HepG2 (cell line): ENCODE data around the gene CHADL. TPM values are rescaled to one million over a fixed set of nuclear protein-coding genes. Genes with fewer than 3 reads are reported as not detected.
A peak's percentile ranks its signal among the peaks of the same experiment; 100 is the strongest.

ENCODE experiments used
- EEA1 ChIP-seq: sonication (generic); formaldehyde crosslinking; IDR thresholded peaks from 2 replicates; pipeline ENCODE4 v1.5.1; 2020; ENCODE audit warnings: mild to moderate bottlenecking, missing genetic modification reagents, borderline replicate concordance
- ELF4 ChIP-seq: sonication (generic); formaldehyde crosslinking; IDR thresholded peaks from 2 replicates; pipeline ENCODE4 v1.5.0; 2020; ENCODE audit warnings: missing genetic modification reagents, mild to moderate bottlenecking, moderate library complexity, borderline replicate concordance
- MTERF4 ChIP-seq: sonication (generic); formaldehyde crosslinking; IDR thresholded peaks from 2 replicates; pipeline ENCODE4 v1.8.0; 2023; ENCODE audit warnings: mild to moderate bottlenecking, missing genetic modification reagents
- MYC ChIP-seq: sonication (generic); formaldehyde crosslinking; IDR thresholded peaks from 2 replicates; pipeline ENCODE4 v1.9.0; 2021; ENCODE audit warnings: missing genetic modification reagents, borderline replicate concordance
- NCOA2 ChIP-seq: sonication (generic); formaldehyde crosslinking; IDR thresholded peaks from 2 replicates; pipeline ENCODE4 v1.8.0; 2022; ENCODE audit warnings: inconsistent platforms
- NFYC ChIP-seq: IDR thresholded peaks from 2 replicates; pipeline ENCODE4 v1.6.1; 2016; ENCODE audit warnings: missing genetic modification reagents, missing compliant biosample characterization
- NRL ChIP-seq: sonication (generic); formaldehyde crosslinking; IDR thresholded peaks from 2 replicates; pipeline ENCODE4 v1.5.0; 2020; ENCODE audit warnings: missing genetic modification reagents, mild to moderate bottlenecking, moderate library complexity, borderline replicate concordance
- PAXIP1 ChIP-seq: sonication (generic); formaldehyde crosslinking; conservative IDR thresholded peaks from 2 replicates; pipeline ENCODE4 v1.4.0; 2020; ENCODE audit warnings: mild to moderate bottlenecking, missing genetic modification reagents, moderate library complexity
- PHB2 ChIP-seq: fragments of 450-650 bp; IDR thresholded peaks from 2 replicates; pipeline ENCODE4 v1.6.1; 2018; ENCODE audit not compliant: partially characterized antibody
- PHF5A ChIP-seq: IDR thresholded peaks from one replicate; pipeline ENCODE4 v1.6.1; 2018; ENCODE audit warnings: low read depth, missing genetic modification reagents; ENCODE audit not compliant: unreplicated experiment
- RFX3 ChIP-seq: IDR thresholded peaks from 2 replicates; pipeline ENCODE4 v1.6.1; 2016; ENCODE audit warnings: missing biosample characterization, missing genetic modification reagents
- SUZ12 ChIP-seq: fragments of 150-350 bp; IDR thresholded peaks from 2 replicates; pipeline ENCODE4 v1.6.1; 2014; ENCODE audit warnings: low read depth, low read length
- YEATS2 ChIP-seq: sonication (generic); formaldehyde crosslinking; IDR thresholded peaks from 2 replicates; pipeline ENCODE4 v1.4.0; 2020; ENCODE audit warnings: missing genetic modification reagents, borderline replicate concordance
- ZBTB3 ChIP-seq: sonication (generic); formaldehyde crosslinking; IDR thresholded peaks from 2 replicates; pipeline ENCODE4 v1.4.0; 2020; ENCODE audit warnings: low read depth, mild to moderate bottlenecking, moderate library complexity, missing genetic modification reagents, borderline replicate concordance
- ZNF17 ChIP-seq: sonication (generic); formaldehyde crosslinking; IDR thresholded peaks from 2 replicates; pipeline ENCODE4 v1.5.0; 2020; ENCODE audit warnings: mild to moderate bottlenecking, missing genetic modification reagents
- ZNF350 ChIP-seq: sonication (generic); formaldehyde crosslinking; IDR thresholded peaks from 2 replicates; pipeline ENCODE4 v1.4.0; 2020; ENCODE audit warnings: mild to moderate bottlenecking, low read depth, missing genetic modification reagents, borderline replicate concordance
- ZNF598 ChIP-seq: sonication (generic); formaldehyde crosslinking; IDR thresholded peaks from 2 replicates; pipeline ENCODE4 v1.5.1; 2020; ENCODE audit warnings: mild to moderate bottlenecking, missing genetic modification reagents, borderline replicate concordance
- polyA plus RNA-seq, 8 experiments: library from polyadenylated mRNA; depleted of rRNA in 3 of 8; stranded (reverse) in 7 of 8; unstranded in 1 of 8; fragments of >200 nt; fragmentation: Illumina TruSeq in 4 of 8; extraction: Trizol in 4 of 8; gene quantifications; 2 replicates each; pipeline versions ENCODE4 v1.2.1 to v1.2.3, GENCODE V29; 2011 to 2016; ENCODE audit warnings: low read depth in 4 of 8, missing spikeins in 1 of 8, mixed read lengths in 1 of 8; ENCODE audit not compliant: insufficient read depth in 1 of 8
- total RNA-seq, 5 experiments: library from RNA; depleted of rRNA; stranded (reverse); fragments of >200 nt; fragmentation: Illumina TruSeq; extraction: Trizol; gene quantifications; 2 replicates each; pipeline ENCODE4 v1.2.3, GENCODE V29; 2016; ENCODE audit warnings: low read depth in 1 of 5
- TF ChIP-seq, protein P1 (sequence below): sonication (generic); formaldehyde crosslinking; IDR thresholded peaks from 2 replicates; pipeline ENCODE4 v1.5.0; 2020; ENCODE audit warnings: mild to moderate bottlenecking, missing genetic modification reagents, borderline replicate concordance
- TF ChIP-seq, protein P2 (sequence below): sonication (generic); formaldehyde crosslinking; IDR thresholded peaks from 2 replicates; pipeline ENCODE4 v1.8.1; 2023; ENCODE audit warnings: missing genetic modification reagents, mild to moderate bottlenecking, borderline replicate concordance

Gene CHADL
- total and polyA plus RNA-seq, 2 of the 13 experiments (the other 11 are each of a cell fraction or from before 2014, with no cell fraction given) = 2.8 to 8.1 TPM

- 0 out of 2 replicates have a peak, but pooled peaks have one; percentile 24 for TF ChIP-seq PAXIP1 (CRISPR knock-in tag)
- TF ChIP-seq, protein P1, sequence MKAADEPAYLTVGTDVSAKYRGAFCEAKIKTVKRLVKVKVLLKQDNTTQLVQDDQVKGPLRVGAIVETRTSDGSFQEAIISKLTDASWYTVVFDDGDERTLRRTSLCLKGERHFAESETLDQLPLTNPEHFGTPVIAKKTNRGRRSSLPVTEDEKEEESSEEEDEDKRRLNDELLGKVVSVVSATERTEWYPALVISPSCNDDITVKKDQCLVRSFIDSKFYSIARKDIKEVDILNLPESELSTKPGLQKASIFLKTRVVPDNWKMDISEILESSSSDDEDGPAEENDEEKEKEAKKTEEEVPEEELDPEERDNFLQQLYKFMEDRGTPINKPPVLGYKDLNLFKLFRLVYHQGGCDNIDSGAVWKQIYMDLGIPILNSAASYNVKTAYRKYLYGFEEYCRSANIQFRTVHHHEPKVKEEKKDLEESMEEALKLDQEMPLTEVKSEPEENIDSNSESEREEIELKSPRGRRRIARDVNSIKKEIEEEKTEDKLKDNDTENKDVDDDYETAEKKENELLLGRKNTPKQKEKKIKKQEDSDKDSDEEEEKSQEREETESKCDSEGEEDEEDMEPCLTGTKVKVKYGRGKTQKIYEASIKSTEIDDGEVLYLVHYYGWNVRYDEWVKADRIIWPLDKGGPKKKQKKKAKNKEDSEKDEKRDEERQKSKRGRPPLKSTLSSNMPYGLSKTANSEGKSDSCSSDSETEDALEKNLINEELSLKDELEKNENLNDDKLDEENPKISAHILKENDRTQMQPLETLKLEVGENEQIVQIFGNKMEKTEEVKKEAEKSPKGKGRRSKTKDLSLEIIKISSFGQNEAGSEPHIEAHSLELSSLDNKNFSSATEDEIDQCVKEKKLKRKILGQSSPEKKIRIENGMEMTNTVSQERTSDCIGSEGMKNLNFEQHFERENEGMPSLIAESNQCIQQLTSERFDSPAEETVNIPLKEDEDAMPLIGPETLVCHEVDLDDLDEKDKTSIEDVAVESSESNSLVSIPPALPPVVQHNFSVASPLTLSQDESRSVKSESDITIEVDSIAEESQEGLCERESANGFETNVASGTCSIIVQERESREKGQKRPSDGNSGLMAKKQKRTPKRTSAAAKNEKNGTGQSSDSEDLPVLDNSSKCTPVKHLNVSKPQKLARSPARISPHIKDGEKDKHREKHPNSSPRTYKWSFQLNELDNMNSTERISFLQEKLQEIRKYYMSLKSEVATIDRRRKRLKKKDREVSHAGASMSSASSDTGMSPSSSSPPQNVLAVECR = peak; percentile 96
- TF ChIP-seq PHB2 = no peak
- TF ChIP-seq NRL (CRISPR knock-in tag) = peak; percentile 48; the same call in 1 of the 2 replicates
- TF ChIP-seq, protein P2, sequence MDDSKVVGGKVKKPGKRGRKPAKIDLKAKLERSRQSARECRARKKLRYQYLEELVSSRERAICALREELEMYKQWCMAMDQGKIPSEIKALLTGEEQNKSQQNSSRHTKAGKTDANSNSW = no peak
- TF ChIP-seq MTERF4 = no peak
- peak; percentile 54; the same call in 1 of the 2 replicates for TF ChIP-seq YEATS2 (CRISPR knock-in tag)
- peak; percentile 96 for TF ChIP-seq NFYC
- peak; percentile 63; the same call in 1 of the 2 replicates for TF ChIP-seq ZBTB3 (CRISPR knock-in tag)
- peak; percentile 57 for TF ChIP-seq PHF5A
- TF ChIP-seq EEA1 (CRISPR knock-in tag) = no peak
- peak; percentile 62; the same call in 1 of the 2 replicates for TF ChIP-seq MYC (CRISPR knock-in tag)
- peak; percentile 89 for TF ChIP-seq ELF4 (CRISPR knock-in tag)
- TF ChIP-seq ZNF17 (CRISPR knock-in tag) = no peak
- TF ChIP-seq NCOA2 (CRISPR knock-in tag) = 0 out of 2 replicates have a peak, but pooled peaks have one; percentile 35
- peak; percentile 78 for TF ChIP-seq SUZ12
- peak; percentile 32; the same call in 1 of the 2 replicates for TF ChIP-seq ZNF598 (CRISPR knock-in tag)
- TF ChIP-seq RFX3 = peak; percentile 95
- peak; percentile 69; the same call in 1 of the 2 replicates for TF ChIP-seq ZNF350 (CRISPR knock-in tag)
Measured at GRCh38 chr22:41204992-41205900, 35.5 kb downstream of the CHADL start, which contains the start of gene L3MBTL2 (continued).
